Measurements from ENCODE around the gene CENATAC.
A peak's percentile ranks its signal among the peaks of the same experiment; 100 is the strongest.

CENATAC gene

DNA sequence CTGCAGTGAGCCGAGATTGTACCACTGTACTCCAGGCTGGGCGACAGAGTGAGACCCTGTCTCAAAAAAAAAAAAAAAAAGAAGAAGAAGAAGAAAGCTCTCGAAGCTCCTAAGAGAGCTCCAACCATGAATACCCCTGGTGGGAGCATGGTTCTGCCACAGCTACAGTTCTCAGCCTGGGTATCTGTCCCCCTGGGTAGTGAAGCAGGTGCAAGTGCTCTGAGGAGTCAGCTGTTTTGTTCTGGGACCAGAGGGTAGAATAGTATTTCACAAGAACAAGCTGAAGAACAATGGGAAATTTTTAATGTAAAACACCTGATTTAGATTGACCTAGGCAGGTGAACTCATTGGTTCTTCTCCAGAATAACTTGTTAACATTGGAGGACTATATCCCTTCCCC is 63.3 kb downstream of the CENATAC start:
- no peak overlapping the region for H3K4me3 ChIP-seq (ENCODE audit: low read length)
- TF ChIP-seq CTCF (IDR thresholded peaks at IDR 0.05; ENCODE audit: low read depth, low read length): no peak
- TF ChIP-seq EZH2phosphoT487 (IDR thresholded peaks at IDR 0.05; ENCODE audit: low read depth): no peak

GRCh38 chr11:119062779-119063178 is 64.8 kb downstream of the CENATAC start:
- Histone ChIP-seq H3K9me3 (ENCODE audit: insufficient read depth, low read length) (no peaks in the 10 kb centered on the region), H3K9ac (ENCODE audit: low read length) (no peak overlapping the region), H3K27me3 (ENCODE audit: low read depth, low read length) (no peaks in the 10 kb centered on the region), H3K4me3 (ENCODE audit: low read length) (no peak overlapping the region), H2AFZ (ENCODE audit: low read depth, low read length) (no peak overlapping the region), H3K79me2 (ENCODE audit: low read length) (peaks cover 13% of the 10 kb centered on the region), H3K4me2 (ENCODE audit: low read length) (no peak overlapping the region), H3K27ac (ENCODE audit: low read length) (no peak overlapping the region), H3K4me1 (ENCODE audit: low read length) (peaks cover 12% of the 10 kb centered on the region), H4K20me1 (ENCODE audit: insufficient read depth, low read length) (no peaks in the 10 kb centered on the region), H3K36me3 (replicated peaks; ENCODE audit: low read depth, low read length) (no peaks in the 10 kb centered on the region)
- TF ChIP-seq CTCF (IDR thresholded peaks at IDR 0.05; ENCODE audit: low read depth, low read length) (no peak), EZH2phosphoT487 (IDR thresholded peaks at IDR 0.05; ENCODE audit: low read depth) (no peak)

More for the DNA sequence above, 63.3 kb downstream of the CENATAC start:
- H3K79me2 ChIP-seq (ENCODE audit: low read length): peaks cover 18% of the 10 kb centered on the region
- H3K9ac ChIP-seq (ENCODE audit: low read length): no peak overlapping the region
- no peaks in the 10 kb centered on the region for H3K36me3 ChIP-seq (replicated peaks; ENCODE audit: low read depth, low read length)
- H3K9me3 ChIP-seq (ENCODE audit: insufficient read depth, low read length): no peaks in the 10 kb centered on the region
- H4K20me1 ChIP-seq (ENCODE audit: insufficient read depth, low read length): no peaks in the 10 kb centered on the region
- H2AFZ ChIP-seq (ENCODE audit: low read depth, low read length): no peak overlapping the region
- no peak overlapping the region for H3K4me2 ChIP-seq (ENCODE audit: low read length)
- H3K4me1 ChIP-seq (ENCODE audit: low read length): peaks cover 7% of the 10 kb centered on the region
- no peak overlapping the region for H3K27ac ChIP-seq (ENCODE audit: low read length)
- no peaks in the 10 kb centered on the region for H3K27me3 ChIP-seq (ENCODE audit: low read depth, low read length)

- Histone ChIP-seq H3K36me3 (replicated peaks; ENCODE audit: low read depth, low read length) (no peaks in the 10 kb centered on the region), H3K4me1 (ENCODE audit: low read length) (peaks cover 6% of the 10 kb centered on the region), H3K4me2 (ENCODE audit: low read length) (no peak overlapping the region), H3K4me3 (ENCODE audit: low read length) (no peak overlapping the region), H2AFZ (ENCODE audit: low read depth, low read length) (no peak overlapping the region), H4K20me1 (ENCODE audit: insufficient read depth, low read length) (no peaks in the 10 kb centered on the region), H3K27ac (ENCODE audit: low read length) (no peak overlapping the region), H3K79me2 (ENCODE audit: low read length) (peaks cover 20% of the 10 kb centered on the region), H3K9ac (ENCODE audit: low read length) (no peak overlapping the region), H3K27me3 (ENCODE audit: low read depth, low read length) (no peaks in the 10 kb centered on the region), H3K9me3 (ENCODE audit: insufficient read depth, low read length) (no peaks in the 10 kb centered on the region)
- TF ChIP-seq CTCF (IDR thresholded peaks at IDR 0.05; ENCODE audit: low read depth, low read length) (peak; percentile 56), EZH2phosphoT487 (IDR thresholded peaks at IDR 0.05; ENCODE audit: low read depth) (no peak)
Observed at GRCh38 chr11:119065369-119065768, 67.4 kb downstream of the CENATAC start.

Data from OCI-LY3 (cell line).